HG03575 (cell line): ENCODE data around the gene LY6G6C.

ENCODE experiments used
- ATAC-seq: cut with Tn5 transposase; IDR thresholded peaks from one replicate; pipeline ENCODE4 v1.9.1; 2021; ENCODE audit not compliant: unreplicated experiment, insufficient number of reproducible peaks, low FRiP score; ENCODE audit errors: extremely low read depth

LY6G6C gene

DNA sequence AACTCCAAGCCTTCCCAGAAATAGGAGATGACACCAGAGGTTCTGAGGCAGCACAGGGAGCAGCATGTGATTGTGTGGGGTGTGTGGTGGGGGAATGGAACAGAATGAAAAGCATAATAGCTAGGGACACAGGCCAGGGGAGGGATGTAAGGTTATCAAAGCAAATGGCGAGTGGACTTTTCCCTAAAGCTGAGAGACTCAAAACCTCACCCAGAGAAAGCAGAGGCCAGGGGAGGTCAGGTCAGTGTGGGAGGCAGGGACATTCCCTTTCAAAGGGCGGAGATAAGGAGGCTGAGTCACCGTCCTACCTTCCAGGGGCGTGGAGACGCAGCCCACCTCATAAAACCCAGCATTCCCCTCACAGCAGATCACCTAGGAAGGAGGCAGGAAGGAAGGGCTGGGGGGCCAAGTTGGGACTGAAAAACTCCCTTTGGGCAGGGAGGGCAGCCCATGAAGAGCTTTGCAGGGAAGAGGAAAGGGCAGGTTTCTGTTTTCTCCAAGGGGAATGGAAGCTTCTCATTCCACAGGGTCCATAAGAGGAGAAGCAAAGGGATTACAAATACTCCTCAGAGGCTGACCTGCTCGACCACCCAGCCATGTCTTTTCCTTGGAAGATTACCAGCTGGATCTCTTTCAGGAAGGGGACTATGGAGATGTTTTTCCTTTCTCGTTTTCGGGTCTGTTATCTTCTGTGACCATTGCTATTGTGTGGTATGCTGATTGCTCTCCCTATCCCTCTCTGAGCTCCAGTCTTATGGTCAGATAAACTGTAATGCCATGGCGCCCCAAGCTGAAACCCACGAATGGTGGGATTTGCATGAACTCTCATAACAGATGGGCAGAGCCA, 31.1 kb downstream of the LY6G6C start:
- ATAC-seq = no peak

DNA sequence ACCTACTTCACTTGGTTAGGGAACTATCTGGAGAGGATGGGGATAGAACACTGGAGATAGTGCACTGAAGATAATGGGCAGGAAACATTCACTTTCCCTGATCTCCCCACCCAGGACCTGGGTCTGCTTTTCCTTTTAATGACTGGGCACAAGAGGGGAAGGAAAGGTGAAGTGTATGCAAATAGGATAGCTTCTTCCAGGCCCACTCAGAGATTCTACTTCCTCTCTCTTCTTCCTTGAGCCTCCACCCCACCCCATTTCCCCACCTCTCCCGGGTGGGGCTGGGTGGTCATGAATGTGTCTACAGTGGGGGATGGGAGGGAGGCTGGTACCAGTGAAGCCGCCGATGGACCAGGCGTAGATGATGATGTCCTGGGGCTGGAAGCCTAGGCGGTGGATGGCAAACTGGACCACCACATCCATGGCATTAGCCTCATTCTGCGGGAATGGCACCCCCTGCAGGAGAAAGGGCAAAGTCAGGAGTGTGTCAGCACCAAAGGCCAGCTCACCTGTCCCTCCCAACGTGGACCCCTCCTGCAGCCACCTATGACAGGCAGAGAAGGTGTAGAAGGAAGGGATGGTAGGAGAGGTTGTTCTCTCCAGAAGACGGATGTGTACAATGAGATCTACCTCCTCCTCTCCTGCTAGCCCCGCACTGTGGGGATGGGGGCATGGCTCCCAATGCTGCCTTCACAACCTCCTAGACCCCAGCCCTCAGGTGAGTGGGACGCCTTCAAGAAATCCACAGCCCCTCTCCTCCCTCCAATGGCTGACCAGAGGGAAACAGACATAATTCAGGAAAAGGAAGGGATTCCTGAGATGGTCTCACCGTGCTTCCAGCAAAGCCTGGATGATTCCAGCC, 32.1 kb downstream of the LY6G6C start:
- no peak for ATAC-seq

DNA sequence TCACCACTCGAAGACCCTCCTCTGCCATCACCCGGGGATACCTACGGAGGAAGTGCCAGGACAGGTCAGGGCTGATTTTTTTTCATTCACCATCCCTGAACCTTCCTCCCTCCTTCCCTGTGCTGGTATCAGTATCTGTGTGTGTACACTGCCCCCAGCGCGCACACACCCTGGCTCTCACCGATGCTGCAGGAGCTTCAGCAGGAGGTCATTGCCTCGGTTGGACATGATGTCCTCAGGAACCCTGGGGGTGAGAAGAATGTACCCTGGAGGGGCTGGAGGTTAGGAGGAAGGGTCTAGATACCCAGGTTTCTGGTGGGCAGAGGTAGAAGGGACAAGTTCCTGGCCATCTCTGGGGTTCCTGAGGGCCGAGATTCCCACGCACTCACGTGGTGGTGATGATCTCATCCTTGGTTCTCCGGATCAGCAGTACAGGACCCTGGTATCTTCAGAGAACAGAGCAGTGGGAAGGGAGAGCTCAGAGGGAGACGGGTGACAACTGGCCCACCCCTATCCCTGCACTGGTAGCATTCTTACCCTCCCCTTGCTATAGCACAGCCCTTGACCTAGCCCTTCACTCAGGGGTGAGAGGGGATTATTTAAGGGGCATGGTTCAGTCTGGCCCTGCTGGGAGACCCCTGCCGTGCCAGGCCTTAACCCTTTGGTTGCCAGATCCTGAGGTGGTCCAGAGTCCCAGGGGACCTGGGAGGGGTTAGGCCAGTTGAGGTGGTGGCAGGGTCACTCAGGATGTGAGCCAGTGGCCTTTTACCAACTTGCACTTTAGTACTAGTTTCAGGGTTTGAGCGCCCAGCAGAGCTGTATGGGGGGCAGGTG, 33.5 kb downstream of the LY6G6C start:
- ATAC-seq = no peak

DNA sequence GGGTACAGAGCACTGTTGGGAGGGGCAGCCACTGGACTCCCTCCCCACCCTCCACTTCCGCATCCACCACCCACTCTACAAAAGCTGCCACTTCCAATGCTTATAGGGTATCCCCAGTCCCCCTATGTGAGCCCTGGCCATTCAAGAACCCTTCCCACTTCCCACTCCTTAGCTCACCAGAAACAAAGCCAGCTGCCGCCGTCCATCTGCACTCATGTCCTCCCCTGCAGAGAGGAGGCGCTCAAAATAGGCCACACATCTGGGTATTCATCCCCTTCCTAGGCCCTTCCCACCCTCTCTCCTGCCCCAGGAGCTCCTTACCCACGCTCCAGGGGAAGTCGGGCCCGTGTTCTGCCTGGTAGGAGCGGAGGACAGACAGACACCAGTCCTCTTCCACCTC, 34.2 kb downstream of the LY6G6C start:
- ATAC-seq = no peak

DNA sequence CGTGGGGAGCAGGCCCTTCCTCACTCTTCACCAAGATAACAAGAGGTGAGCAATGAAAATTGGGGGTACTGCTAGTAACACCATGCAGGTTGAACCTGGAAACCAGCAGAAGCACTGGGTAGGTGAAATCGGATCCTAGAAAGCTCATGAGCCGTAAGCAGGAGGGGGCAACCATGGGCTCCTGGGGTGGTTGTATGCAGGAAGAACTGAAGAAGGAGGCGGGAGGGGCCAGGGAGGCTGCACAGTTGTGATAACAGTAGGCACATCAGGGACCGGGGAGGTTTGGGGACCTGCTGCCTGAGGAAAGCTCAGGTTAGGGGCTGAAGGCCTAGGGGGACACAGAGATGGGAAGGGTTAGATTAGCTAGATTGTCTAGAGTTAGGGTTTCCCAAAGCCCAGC, 35.1 kb downstream of the LY6G6C start:
- ATAC-seq = no peak

DNA sequence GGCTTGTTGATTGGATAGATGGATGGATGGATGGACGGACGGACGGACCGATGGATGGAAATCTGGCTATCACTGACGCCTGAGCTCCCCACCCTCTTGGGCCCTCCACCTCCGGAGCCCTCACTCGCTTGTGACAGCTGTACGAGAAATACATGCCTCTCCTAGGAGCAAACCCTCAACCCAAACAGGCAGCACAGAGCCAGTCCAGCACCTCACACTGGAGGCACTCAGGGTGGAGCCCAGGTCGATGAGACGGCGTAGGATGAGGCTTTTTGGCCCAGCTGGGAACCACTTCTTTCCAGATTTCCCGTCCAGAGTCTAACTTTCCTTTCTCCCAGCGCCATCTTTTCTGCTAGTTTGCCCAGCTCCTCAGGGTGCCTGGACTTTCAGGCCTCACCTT, 38.0 kb downstream of the LY6G6C start:
- no peak for ATAC-seq

DNA sequence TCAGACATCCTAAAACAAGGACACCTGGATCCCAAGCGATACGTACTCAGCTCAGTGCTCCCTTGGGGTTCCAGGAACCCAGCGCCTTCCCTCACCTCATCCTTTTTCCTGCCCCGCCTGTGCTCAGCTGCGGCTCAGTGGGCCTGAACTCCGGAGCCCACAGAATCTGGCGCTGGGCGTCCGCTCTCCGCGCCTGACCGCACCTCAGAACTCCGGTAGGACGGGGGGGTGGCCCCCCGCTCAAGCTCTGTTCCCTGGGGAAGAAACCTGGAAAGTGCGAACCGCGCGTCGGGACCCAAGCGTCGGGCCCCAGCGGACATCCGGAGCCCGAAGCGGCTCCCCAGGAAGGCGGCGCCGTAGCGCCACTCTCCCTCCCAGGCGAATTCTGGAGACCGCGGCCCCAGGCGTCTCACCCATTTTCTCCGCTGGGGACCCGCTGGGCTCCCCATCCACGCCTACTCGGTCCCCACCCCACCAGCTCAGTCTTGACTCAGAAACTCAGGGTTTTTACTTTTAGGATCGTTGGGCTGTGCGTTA, 40.3 kb downstream of the LY6G6C start:
- no peak for ATAC-seq

DNA sequence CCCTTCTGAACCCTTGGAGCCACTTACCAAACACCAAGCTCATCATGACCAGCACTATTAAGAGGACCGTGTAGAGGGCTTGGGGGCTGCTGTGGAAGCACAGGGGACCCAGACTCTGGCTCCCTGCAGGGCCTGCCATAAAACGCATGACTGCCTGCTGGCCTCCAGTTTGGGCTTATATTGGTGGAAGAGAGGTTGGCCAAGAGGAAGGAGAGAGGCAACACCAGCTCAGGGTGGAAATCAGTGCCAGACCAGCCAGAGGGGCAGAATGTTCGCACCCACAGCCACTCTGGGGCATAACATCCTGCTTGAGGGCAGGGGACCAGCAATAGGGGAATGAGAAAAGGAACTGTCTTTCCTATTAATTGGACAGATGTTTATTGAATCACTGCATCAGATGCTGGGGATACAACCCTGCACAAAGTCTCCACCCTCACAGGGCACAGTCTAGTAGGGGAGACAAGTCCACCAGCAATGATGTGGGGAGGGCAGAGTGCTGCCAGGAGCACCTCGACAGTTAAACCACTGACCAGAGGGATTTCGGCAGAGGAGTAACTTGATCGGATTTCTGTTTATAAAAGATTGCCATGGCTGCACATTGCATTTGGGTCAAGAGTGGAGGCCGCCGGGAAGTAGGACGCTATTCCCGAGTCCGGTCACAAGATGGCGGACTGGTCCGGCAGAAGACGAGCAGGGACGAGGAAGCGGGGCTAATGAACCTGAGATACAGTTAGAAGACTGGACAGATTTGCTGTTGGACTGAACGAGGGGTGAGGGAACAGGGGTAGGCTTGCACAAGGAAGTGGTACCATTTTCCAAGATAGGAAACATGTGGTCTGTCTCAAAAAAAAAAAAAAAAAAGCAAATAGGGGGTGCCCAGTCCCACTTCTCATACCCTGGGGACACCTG, 41.1 kb downstream of the LY6G6C start, which contains the start of gene LY6G5C:
Gene LY6G5C (minus strand): TSS at position 842 of the 909 bp plus-strand sequence. CDS start 694 bp downstream, at position 148.
- ATAC-seq = no peak

DNA sequence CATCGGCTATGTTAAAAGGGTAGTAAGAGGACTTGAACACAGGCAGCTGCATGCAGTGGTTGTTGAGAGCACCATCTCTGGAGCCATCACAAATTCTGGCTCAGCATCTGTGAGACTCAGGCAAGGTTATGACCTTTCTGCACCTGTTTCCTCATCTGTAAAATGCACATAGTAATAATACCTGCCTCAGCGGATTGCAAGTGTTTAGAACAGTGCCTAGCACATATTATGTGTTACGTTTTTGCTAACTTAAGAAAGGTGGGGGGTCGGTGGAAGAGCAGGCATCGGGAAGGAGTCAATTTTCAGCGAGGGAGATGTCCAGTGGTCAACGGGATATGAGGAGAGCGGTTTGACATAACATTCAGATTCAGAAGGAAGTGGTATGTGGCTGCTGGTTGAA, 43.6 kb downstream of the LY6G6C start:
- no peak for ATAC-seq

DNA sequence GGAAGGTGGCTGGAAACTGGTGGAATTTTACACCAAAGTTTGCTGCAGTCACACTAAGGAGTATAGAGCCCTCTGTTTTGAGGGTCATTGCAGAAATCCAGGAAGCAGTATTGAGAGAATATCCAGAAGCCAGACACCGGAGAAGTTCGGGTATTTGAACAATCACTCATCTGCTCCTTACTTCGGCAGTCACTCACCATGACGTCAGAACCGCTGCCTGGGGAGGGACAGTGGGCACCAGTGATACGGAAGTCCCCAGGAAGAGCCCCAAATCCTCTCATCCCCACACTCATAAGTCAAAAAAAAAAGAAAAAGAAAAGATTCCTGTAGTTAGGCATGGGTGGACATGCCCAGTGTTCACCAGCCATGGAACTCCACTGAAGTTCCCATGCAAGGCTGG, 44.6 kb downstream of the LY6G6C start:
- no peak for ATAC-seq

DNA sequence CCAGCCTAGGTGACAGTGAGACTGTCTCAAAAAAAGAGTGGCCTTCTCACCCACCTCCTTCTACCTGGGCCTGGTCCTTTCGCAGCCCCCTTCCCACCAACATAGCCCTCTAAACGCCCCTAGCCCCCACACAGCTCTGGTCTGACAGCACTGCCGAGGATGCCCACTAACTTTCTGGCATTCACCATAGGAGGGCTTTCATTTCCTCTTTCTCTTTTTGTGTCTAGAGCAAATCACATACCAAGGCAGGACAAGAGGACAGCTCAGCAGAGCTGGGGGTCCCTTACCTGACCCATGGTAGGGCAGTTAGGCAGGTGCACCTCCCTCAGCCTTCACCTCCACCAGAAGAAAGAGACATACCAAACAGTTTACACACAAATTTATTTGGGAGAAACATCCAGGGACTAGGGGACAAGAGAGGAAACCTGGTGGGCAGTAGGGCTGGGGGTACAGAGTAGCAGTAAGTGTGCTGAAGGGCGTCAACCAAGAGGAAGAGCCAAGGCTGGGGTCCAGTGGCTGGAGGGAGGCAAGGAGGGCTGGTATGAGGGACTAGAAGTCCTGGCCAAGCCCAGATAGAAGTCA, 45.1 kb downstream of the LY6G6C start:
- ATAC-seq = no peak

DNA sequence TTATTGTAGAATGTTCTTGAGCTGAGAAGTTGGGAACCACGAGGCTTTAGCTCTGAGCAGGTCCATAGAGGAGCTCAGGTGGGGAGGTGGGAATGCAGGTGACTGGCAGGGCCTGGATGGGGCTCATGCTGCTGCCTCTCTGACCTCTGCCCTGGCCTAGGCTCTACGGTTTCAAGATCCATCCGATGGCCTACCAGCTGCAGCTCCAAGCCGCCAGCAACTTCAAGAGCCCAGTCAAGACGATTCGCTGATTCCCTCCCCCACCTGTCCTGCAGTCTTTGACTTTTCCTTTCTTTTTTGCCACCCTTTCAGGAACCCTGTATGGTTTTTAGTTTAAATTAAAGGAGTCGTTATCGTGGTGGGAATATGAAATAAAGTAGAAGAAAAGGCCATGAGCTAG, 51.9 kb downstream of the LY6G6C start, which contains the start of gene LY6G5B:
Gene LY6G5B (plus strand): TSS at position 301 of the 400 bp plus-strand sequence. CDS start 975 bp downstream, outside the sequence.
- no peak for ATAC-seq
